ENCODE results near the gene SLC6A4.

DNA sequence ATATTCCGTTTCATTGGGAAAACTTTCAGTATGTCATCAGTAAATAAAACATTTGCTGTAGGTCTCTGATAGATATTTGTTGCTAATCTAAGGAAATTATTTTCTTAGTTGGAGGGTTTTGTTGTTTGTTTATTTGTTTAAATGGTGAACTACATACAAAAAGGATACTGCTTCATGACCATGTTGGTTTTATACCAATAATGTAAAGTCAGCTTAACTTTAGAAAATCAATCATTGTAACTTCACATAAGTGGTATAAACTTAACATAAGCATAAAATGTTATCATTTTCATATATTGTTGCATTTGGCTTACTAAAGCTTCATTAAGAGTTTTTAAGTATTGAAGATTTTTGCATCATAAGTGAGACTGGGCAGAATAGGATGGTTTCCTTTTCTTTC lies 60.9 kb downstream of the SLC6A4 start:
- TF ChIP-seq POLR2A (IDR thresholded peaks at IDR 0.05; ENCODE audit: low read length) (no peak), GATA1 (IDR thresholded peaks at IDR 0.05; ENCODE audit: low read depth, low read length) (no peak)
